Measurements from ENCODE around the gene KL. TPM values are rescaled to one million over a fixed set of nuclear protein-coding genes. Genes with fewer than 3 reads are reported as not detected.
A peak's percentile ranks its signal among the peaks of the same experiment; 100 is the strongest.

The KL gene
- total RNA-seq, 1 donor from 2014 or later: 0.75 TPM

- peak overlapping the region; percentile 61 for H3K4me3 Mint-ChIP-seq
- H3K9me3 Mint-ChIP-seq: peaks cover 13% of the 10 kb centered on the region
- H3K27ac Mint-ChIP-seq: no peak overlapping the region
- DNase-seq: no peak
- peaks cover 6% of the 10 kb centered on the region for H3K4me1 Mint-ChIP-seq
- H3K36me3 Mint-ChIP-seq (ENCODE audit: low read depth): no peaks in the 10 kb centered on the region
- peaks cover 19% of the 10 kb centered on the region for H3K27me3 Mint-ChIP-seq
- intact Hi-C loops (cut with micrococcal nuclease): no loop called here
These were observed 27.5 kb upstream of the KL start for GRCh38 chr13:32988608-32989289.

DNA sequence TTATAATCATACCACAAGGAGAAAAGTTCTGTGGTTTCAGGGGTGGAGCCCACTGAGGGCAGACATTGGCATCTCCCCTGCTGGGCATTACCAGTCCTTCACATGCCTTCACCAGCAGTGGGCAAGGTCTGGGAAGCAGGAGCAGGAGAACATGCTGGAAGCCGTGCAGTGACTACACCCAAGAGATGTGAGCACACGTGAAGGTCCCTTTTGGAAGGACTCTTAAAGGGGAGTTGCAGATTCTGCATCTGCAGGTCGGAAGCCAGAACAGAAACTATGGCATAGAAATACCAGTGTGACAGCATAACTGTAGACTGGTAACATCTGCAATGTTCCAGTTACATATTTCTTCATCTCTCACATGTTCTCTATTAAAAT lies 26.9 kb upstream of the KL start:
- no peaks in the 10 kb centered on the region for H3K36me3 Mint-ChIP-seq (ENCODE audit: low read depth)
- H3K4me3 Mint-ChIP-seq: no peak overlapping the region
- H3K27ac Mint-ChIP-seq: no peak overlapping the region
- DNase-seq: no peak
- peaks cover 19% of the 10 kb centered on the region for H3K27me3 Mint-ChIP-seq
- H3K4me1 Mint-ChIP-seq: peaks cover 6% of the 10 kb centered on the region
- peaks cover 12% of the 10 kb centered on the region for H3K9me3 Mint-ChIP-seq
- intact Hi-C loops (cut with micrococcal nuclease): no loop called here

DNA sequence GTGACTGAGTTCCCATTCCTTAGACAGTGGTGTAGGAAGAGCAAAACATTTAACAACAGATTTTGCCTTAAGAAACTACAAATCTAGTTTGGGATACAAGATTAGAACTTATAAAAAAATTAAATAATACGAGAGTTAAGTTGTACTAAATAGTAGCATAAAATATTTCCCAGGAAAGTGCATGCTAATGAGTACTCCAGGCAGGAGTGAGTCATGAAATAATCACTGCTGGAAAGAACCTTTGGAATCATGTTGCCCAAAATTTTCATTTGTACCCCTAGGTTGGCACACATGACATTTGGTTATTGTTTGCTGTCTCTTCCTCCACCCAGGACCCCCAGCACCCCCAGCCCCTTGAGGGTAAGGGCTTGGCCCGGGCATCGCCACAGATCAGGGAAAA lies 26.3 kb upstream of the KL start:
- Mint-ChIP-seq H3K27ac (no peak overlapping the region), H3K27me3 (peaks cover 17% of the 10 kb centered on the region), H3K9me3 (peaks cover 7% of the 10 kb centered on the region), H3K4me3 (no peak overlapping the region), H3K4me1 (peaks cover 6% of the 10 kb centered on the region), H3K36me3 (ENCODE audit: low read depth) (no peaks in the 10 kb centered on the region)
- intact Hi-C loops (cut with micrococcal nuclease): no loop called here
- DNase-seq: no peak

GRCh38 chr13:32993145-32993544 lies 23.1 kb upstream of the KL start:
- Mint-ChIP-seq H3K9me3 (no peaks in the 10 kb centered on the region), H3K4me1 (peaks cover 6% of the 10 kb centered on the region), H3K27me3 (peaks cover 13% of the 10 kb centered on the region), H3K36me3 (ENCODE audit: low read depth) (no peaks in the 10 kb centered on the region), H3K4me3 (no peak overlapping the region), H3K27ac (no peak overlapping the region)
- DNase-seq: no peak
- intact Hi-C loops (cut with micrococcal nuclease): no loop called here

DNA sequence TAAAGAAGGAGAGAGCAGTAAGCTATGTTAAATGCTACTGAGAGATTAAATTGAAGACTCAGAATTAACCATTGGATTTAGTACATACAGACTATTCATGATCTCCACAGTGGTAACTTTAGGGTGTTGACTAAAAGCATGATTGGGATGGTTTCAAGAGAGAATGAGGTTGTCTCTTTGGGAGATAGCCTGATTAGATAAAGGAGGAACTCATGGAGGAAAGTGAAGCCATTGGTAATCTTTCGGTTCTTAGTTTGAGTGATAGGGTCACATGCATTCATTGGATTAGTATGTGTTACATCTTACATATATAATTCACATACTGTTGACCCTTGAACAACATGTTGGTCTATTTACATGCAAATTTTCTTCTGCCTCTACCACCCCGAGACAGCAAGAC lies 18.8 kb upstream of the KL start:
- Mint-ChIP-seq H3K4me3 (no peak overlapping the region), H3K27me3 (peaks cover 2% of the 10 kb centered on the region), H3K9me3 (no peaks in the 10 kb centered on the region), H3K36me3 (ENCODE audit: low read depth) (no peaks in the 10 kb centered on the region), H3K4me1 (no peaks in the 10 kb centered on the region), H3K27ac (no peak overlapping the region)
- intact Hi-C loops (cut with micrococcal nuclease): no loop called here
- no peak for DNase-seq

GRCh38 chr13:32998966-32999365 lies 17.3 kb upstream of the KL start:
- Mint-ChIP-seq H3K36me3 (ENCODE audit: low read depth) (no peaks in the 10 kb centered on the region), H3K27ac (no peak overlapping the region), H3K4me3 (no peak overlapping the region), H3K27me3 (peaks cover 2% of the 10 kb centered on the region), H3K4me1 (no peaks in the 10 kb centered on the region), H3K9me3 (no peaks in the 10 kb centered on the region)
- no peak for DNase-seq
- intact Hi-C loops (cut with micrococcal nuclease): no loop called here

GRCh38 chr13:33000365-33000764 lies 15.9 kb upstream of the KL start:
- H3K9me3 Mint-ChIP-seq: no peaks in the 10 kb centered on the region
- intact Hi-C loops (cut with micrococcal nuclease): no loop called here
- no peak for DNase-seq
- H3K4me3 Mint-ChIP-seq: no peak overlapping the region
- no peaks in the 10 kb centered on the region for H3K36me3 Mint-ChIP-seq (ENCODE audit: low read depth)
- H3K27ac Mint-ChIP-seq: no peak overlapping the region
- peaks cover 2% of the 10 kb centered on the region for H3K4me1 Mint-ChIP-seq
- peaks cover 1% of the 10 kb centered on the region for H3K27me3 Mint-ChIP-seq

DNA sequence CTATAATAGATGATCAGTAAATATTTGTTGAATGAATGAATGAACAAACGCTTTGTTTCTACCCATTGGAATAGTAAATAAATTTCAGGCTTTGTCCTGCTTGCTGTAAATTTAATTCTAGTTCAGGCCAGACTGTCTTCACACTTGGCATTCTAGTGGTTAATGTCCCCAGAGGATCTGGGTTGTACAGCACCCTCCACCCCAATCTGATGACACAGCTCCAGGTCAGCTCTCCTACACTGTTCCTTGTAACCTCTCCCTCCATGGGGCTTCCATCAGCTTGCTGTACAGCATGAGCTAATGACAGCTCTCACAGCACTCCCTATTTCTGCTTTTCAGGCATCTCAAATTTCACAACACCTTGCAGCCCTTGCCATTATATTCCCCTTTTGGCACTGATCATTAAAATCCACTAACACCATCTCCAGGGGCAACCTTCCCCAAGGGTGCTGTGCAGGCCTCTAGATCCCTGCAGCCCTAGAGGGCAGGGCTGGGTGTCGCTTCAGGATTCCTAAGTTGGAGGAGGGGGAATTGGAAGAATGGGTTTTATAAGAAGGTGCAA lies 12.7 kb upstream of the KL start:
- H3K27ac Mint-ChIP-seq: no peak overlapping the region
- peaks cover 14% of the 10 kb centered on the region for H3K9me3 Mint-ChIP-seq
- intact Hi-C loops (cut with micrococcal nuclease): no loop called here
- peaks cover 2% of the 10 kb centered on the region for H3K4me1 Mint-ChIP-seq
- H3K4me3 Mint-ChIP-seq: no peak overlapping the region
- DNase-seq: no peak
- peaks cover 2% of the 10 kb centered on the region for H3K27me3 Mint-ChIP-seq
- no peaks in the 10 kb centered on the region for H3K36me3 Mint-ChIP-seq (ENCODE audit: low read depth)

DNA sequence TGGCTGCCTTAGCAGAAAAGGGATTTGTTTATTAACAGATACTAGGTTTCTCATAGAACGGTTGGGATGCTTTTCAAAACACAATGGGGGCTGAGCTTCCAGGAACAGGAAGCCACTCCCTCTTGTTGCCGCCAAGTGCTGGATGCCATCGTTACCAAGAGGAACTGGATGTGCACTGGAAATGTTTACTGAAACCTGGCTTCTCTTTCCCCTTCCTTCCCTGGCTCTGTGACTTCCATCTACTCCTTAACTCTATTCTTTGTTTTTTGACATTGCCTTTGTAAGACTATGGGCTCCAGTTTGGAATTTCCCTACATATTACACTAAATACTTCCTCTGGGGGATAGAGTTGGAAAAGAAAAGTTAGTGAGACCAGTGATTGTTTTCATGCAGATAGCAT lies 11.7 kb upstream of the KL start:
- H3K4me1 Mint-ChIP-seq: peaks cover 2% of the 10 kb centered on the region
- no peak overlapping the region for H3K27ac Mint-ChIP-seq
- peaks cover 2% of the 10 kb centered on the region for H3K36me3 Mint-ChIP-seq (ENCODE audit: low read depth)
- peaks cover 9% of the 10 kb centered on the region for H3K27me3 Mint-ChIP-seq
- no peak overlapping the region for H3K4me3 Mint-ChIP-seq
- DNase-seq: no peak
- intact Hi-C loops (cut with micrococcal nuclease): no loop called here
- H3K9me3 Mint-ChIP-seq: peaks cover 20% of the 10 kb centered on the region

GRCh38 chr13:33006134-33006533 lies 10.1 kb upstream of the KL start:
- Mint-ChIP-seq H3K4me1 (peaks cover 2% of the 10 kb centered on the region), H3K4me3 (no peak overlapping the region), H3K27me3 (peaks cover 14% of the 10 kb centered on the region), H3K9me3 (peaks cover 24% of the 10 kb centered on the region), H3K27ac (no peak overlapping the region), H3K36me3 (ENCODE audit: low read depth) (peaks cover 2% of the 10 kb centered on the region)
- DNase-seq: no peak
- intact Hi-C loops (cut with micrococcal nuclease): no loop called here

DNA sequence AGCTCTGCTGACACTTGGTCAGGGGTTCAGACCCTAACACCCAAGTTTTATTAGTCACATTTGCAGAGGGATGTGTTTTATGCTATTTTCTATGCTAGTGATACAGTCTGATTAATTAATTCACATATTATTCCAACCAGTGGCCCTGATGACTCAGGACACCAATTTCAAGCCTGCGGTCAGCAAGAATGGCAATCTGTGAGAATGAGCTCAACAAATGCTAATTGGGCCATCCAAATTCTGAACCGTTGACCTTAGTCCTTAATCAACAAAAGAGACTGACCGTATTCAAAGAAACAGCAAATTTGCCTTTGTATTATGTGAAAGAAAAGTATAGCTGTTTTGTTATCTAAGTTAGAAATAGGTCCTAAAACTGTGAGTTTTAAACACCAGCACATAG lies 9.6 kb upstream of the KL start:
- intact Hi-C loops (cut with micrococcal nuclease): no loop called here
- Mint-ChIP-seq H3K9me3 (peaks cover 24% of the 10 kb centered on the region), H3K4me1 (peaks cover 2% of the 10 kb centered on the region), H3K4me3 (no peak overlapping the region), H3K27ac (no peak overlapping the region), H3K27me3 (peaks cover 14% of the 10 kb centered on the region), H3K36me3 (ENCODE audit: low read depth) (peaks cover 2% of the 10 kb centered on the region)
- DNase-seq: no peak

- Mint-ChIP-seq H3K27me3 (peaks cover 18% of the 10 kb centered on the region), H3K27ac (no peak overlapping the region), H3K4me3 (no peak overlapping the region), H3K36me3 (ENCODE audit: low read depth) (peaks cover 2% of the 10 kb centered on the region), H3K4me1 (peaks cover 2% of the 10 kb centered on the region), H3K9me3 (peaks cover 27% of the 10 kb centered on the region)
- intact Hi-C loops (cut with micrococcal nuclease): no loop called here
- no peak for DNase-seq
These were observed 9.0 kb upstream of the KL start for GRCh38 chr13:33007237-33007636.

DNA sequence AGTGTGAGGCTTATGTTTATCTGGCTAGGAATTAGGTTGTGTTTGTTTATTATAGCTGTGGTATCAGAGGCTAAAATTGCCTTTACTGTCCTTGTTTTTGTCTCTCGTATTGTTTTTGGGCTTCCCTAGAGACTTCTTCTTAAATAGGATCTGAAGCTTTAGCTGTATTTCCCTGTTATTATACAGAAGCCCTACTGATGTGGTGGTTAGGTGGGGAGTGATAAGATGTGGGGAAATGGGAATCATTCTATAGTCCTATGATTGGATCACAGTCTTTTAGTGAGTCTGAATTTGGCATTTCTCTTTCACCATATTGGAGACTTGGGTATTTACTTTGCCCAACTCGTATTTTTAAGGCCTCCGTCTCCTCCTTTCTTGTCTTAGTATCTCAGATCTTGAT lies 8.3 kb upstream of the KL start:
- peaks cover 27% of the 10 kb centered on the region for H3K9me3 Mint-ChIP-seq
- H3K36me3 Mint-ChIP-seq (ENCODE audit: low read depth): peaks cover 2% of the 10 kb centered on the region
- DNase-seq: no peak
- no peak overlapping the region for H3K4me3 Mint-ChIP-seq
- H3K27ac Mint-ChIP-seq: no peak overlapping the region
- peaks cover 18% of the 10 kb centered on the region for H3K27me3 Mint-ChIP-seq
- intact Hi-C loops (cut with micrococcal nuclease): no loop called here
- H3K4me1 Mint-ChIP-seq: peaks cover 2% of the 10 kb centered on the region

DNA sequence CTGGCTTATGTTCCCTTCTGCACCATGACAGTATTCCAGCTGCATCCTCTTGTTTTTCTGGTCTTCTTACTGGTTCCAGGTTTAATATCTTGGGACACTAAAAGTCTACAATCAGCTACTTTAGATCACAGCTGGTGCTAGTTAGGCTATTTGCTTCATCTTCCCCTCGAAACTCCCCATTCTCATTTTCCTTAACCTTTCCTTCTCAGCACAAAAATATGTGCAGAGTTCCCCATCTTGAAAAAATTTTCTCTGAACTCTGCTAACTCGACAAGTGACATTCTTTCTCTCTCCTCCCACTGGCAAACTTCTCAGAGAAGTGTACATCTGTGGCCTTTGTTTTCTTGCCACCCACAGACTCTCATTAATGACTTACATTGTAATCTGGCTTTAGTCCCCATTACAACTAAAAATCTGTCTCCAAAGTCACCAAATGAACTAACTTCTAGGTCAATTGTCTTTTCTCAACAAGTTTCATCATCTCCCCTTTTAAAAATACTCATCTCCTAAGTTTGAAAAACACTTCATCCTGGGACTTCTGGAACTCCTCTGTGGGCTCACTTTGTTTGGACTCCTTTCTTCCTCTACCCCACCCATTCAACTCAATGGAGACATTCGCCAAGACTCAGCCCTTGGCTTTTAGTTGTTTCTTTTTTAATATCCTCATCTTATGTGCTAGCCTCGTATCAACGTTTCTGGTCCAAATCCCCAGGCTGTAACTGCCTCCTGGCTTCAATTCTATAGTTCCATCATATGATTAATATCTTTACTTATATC lies 7.1 kb upstream of the KL start:
- Mint-ChIP-seq H3K4me1 (peaks cover 2% of the 10 kb centered on the region), H3K4me3 (no peak overlapping the region), H3K27ac (no peak overlapping the region), H3K9me3 (peaks cover 27% of the 10 kb centered on the region), H3K27me3 (peaks cover 28% of the 10 kb centered on the region), H3K36me3 (ENCODE audit: low read depth) (peaks cover 2% of the 10 kb centered on the region)
- intact Hi-C loops (cut with micrococcal nuclease): no loop called here
- no peak for DNase-seq

Measured in activated CD4-positive, alpha-beta T cell treated with anti-CD3 and anti-CD28 coated beads, Interleukin-2, amount 10 ng/mL, durations not matched to agents 24 days and 14 days (primary cell).